H1 (cell line): ENCODE results near the gene ARHGDIG. TPM values are rescaled to one million over a fixed set of nuclear protein-coding genes. Genes with fewer than 3 reads are reported as not detected.

Experiments
- CTCF ChIA-PET: fragments of 300-600 bp; sonication (Branson Sonifier 250); formaldehyde crosslinking; loops from one replicate; lab custom pipeline; 2021; ENCODE audit not compliant: partially characterized antibody; lab: Charles Lee
- POLR2A ChIA-PET: fragments of 300-600 bp; sonication (Branson Sonifier 250); formaldehyde crosslinking; loops from one replicate; lab custom pipeline; 2021; ENCODE audit warnings: inconsistent platforms; ENCODE audit not compliant: partially characterized antibody; lab: Charles Lee
- DNase-seq, 2 experiments: peaks; one replicate each; pipeline versions ENCODE4 v3.0.0 to v3.0.0-alpha.2; 2010 to 2022; ENCODE audit warnings: low spot score in 2 of 2, low read depth in 1 of 2, mixed read lengths in 1 of 2
- FAIRE-seq: peaks from 2 replicates; lab custom pipeline; 2011; peaks lifted over from hg19 to GRCh38; lab: Jason Lieb, UNC
- H2AFZ ChIP-seq: 2 replicates; pipeline ENCODE4 v1.8.1; 2012; ENCODE audit warnings: low read length, inconsistent platforms
- H2AK5ac ChIP-seq: 2 replicates; pipeline ENCODE4 v1.6.1; 2013; ENCODE audit warnings: low read depth, low read length
- H2BK120ac ChIP-seq: replicated peaks from 2 replicates; pipeline ENCODE3; 2013; ENCODE audit warnings: low read depth, low read length, inconsistent platforms
- H2BK12ac ChIP-seq: 2 replicates; pipeline ENCODE4 v1.6.1; 2013; ENCODE audit warnings: low read depth, low read length
- H2BK15ac ChIP-seq: 2 replicates; pipeline ENCODE4 v1.6.1; 2013; ENCODE audit warnings: low read length
- H2BK20ac ChIP-seq: 2 replicates; pipeline ENCODE4 v1.6.1; 2013; ENCODE audit warnings: low read length
- H2BK5ac ChIP-seq: 2 replicates; pipeline ENCODE4 v1.6.1; 2013; ENCODE audit warnings: low read depth, low read length
- H3K14ac ChIP-seq: 2 replicates; pipeline ENCODE4 v1.6.1; 2013; ENCODE audit warnings: inconsistent platforms; ENCODE audit not compliant: insufficient read length
- H3K18ac ChIP-seq: 2 replicates; pipeline ENCODE4 v1.6.1; 2013; ENCODE audit warnings: low read length; ENCODE audit errors: extremely low read depth
- H3K23ac ChIP-seq: 2 replicates; pipeline ENCODE4 v1.6.1; 2013; ENCODE audit warnings: inconsistent platforms; ENCODE audit not compliant: insufficient read length
- H3K23me2 ChIP-seq: 2 replicates; pipeline ENCODE4 v1.6.1; 2013; ENCODE audit warnings: low read depth, low read length
- H3K27ac ChIP-seq: 2 replicates; pipeline ENCODE4 v1.6.1; 2011; ENCODE audit warnings: low read depth, low read length, inconsistent platforms
- H3K27me3 ChIP-seq, 4 experiments: replicated peaks in 1 of 4; 1 replicate in 1 of 4; 2 replicates in 3 of 4; pipeline versions ENCODE4 v1.6.1 to v1.8.1; 2011 to 2013; ENCODE audit warnings: low read length in 3 of 4, mild to moderate bottlenecking in 3 of 4, inconsistent platforms in 2 of 4, mixed read lengths in 2 of 4, moderate library complexity in 1 of 4; ENCODE audit not compliant: control insufficient read depth in 3 of 4, insufficient read depth in 3 of 4; ENCODE audit errors: extremely low read depth in 1 of 4
- H3K36me3 ChIP-seq, 4 experiments: 2 replicates each; pipeline versions ENCODE4 v1.6.1 to v1.8.1; 2011 to 2013; ENCODE audit warnings: mild to moderate bottlenecking in 4 of 4, low read length in 3 of 4, moderate library complexity in 2 of 4, control low read depth in 1 of 4, inconsistent platforms in 1 of 4; ENCODE audit not compliant: insufficient read depth in 4 of 4, control insufficient read depth in 2 of 4
- H3K4ac ChIP-seq: replicated peaks from 2 replicates; pipeline ENCODE3; 2013; ENCODE audit warnings: low read length, low read depth, mixed read lengths, inconsistent platforms; ENCODE audit not compliant: insufficient read length
- H3K4me1 ChIP-seq, 4 experiments: replicated peaks in 1 of 4; 1 replicate in 1 of 4; 2 replicates in 3 of 4; pipeline versions ENCODE4 v1.6.1 to v1.8.1; 2011 to 2013; ENCODE audit warnings: low read length in 3 of 4, inconsistent platforms in 2 of 4, mixed read lengths in 1 of 4; ENCODE audit not compliant: insufficient read depth in 4 of 4, control insufficient read depth in 3 of 4
- H3K4me2 ChIP-seq, 2 experiments: 2 replicates each; pipeline versions ENCODE4 v1.6.1 to v1.8.1; 2011 to 2013; ENCODE audit warnings: low read depth in 2 of 2, low read length in 2 of 2, control low read depth in 1 of 2, inconsistent platforms in 1 of 2, mild to moderate bottlenecking in 1 of 2; ENCODE audit not compliant: insufficient read depth in 1 of 2
- H3K4me3 ChIP-seq, 4 experiments: fragments of 200-600, 300-600 bp in 1 of 4; sonication (generic), shearing (Covaris generic), sonication (Bioruptor Twin) in 1 of 4; 2 replicates each; pipeline versions ENCODE4 v1.5.1 to v1.8.1; 2011 to 2016; ENCODE audit warnings: low read length in 4 of 4, low read depth in 3 of 4, control low read depth in 2 of 4, inconsistent platforms in 2 of 4, mild to moderate bottlenecking in 2 of 4, mixed read lengths in 1 of 4, moderate library complexity in 1 of 4; ENCODE audit not compliant: insufficient read depth in 2 of 4; ENCODE audit errors: extremely low read depth in 1 of 4
- H3K56ac ChIP-seq: replicated peaks from 2 replicates; pipeline ENCODE3; 2013; ENCODE audit warnings: low read depth, mild to moderate bottlenecking, mixed read lengths, low read length, inconsistent platforms; ENCODE audit not compliant: insufficient read length
- H3K79me1 ChIP-seq: 2 replicates; pipeline ENCODE4 v1.6.1; 2013; ENCODE audit warnings: low read depth, low read length, control low read depth
- H3K79me2 ChIP-seq, 2 experiments: 2 replicates each; pipeline versions ENCODE4 v1.6.1 to v1.8.1; 2012 to 2013; ENCODE audit warnings: low read length in 2 of 2, mild to moderate bottlenecking in 2 of 2, inconsistent platforms in 1 of 2; ENCODE audit not compliant: insufficient read depth in 2 of 2, control insufficient read depth in 1 of 2
- H3K9ac ChIP-seq, 4 experiments: replicated peaks in 1 of 4; 1 replicate in 1 of 4; 2 replicates in 3 of 4; pipeline versions ENCODE4 v1.6.1 to v1.8.1; 2011 to 2013; ENCODE audit warnings: low read depth in 3 of 4, low read length in 3 of 4, control low read depth in 2 of 4, mild to moderate bottlenecking in 2 of 4, moderate library complexity in 2 of 4, inconsistent platforms in 1 of 4; ENCODE audit errors: extremely low read depth in 1 of 4
- H3K9me3 ChIP-seq, 2 experiments: 2 replicates each; pipeline versions ENCODE4 v1.6.1 to v1.8.1; 2012 to 2013; ENCODE audit warnings: mild to moderate bottlenecking in 2 of 2, moderate library complexity in 2 of 2, control low read depth in 1 of 2, inconsistent platforms in 1 of 2, low read depth in 1 of 2, low read length in 1 of 2, mixed read lengths in 1 of 2; ENCODE audit not compliant: insufficient read depth in 2 of 2
- H4K20me1 ChIP-seq, 2 experiments: replicated peaks in 1 of 2; 2 replicates each; pipeline versions ENCODE3 to v1.8.1; 2011 to 2013; ENCODE audit warnings: inconsistent platforms in 2 of 2, low read length in 2 of 2, mild to moderate bottlenecking in 1 of 2; ENCODE audit not compliant: insufficient read depth in 2 of 2, control insufficient read depth in 1 of 2
- H4K5ac ChIP-seq: 2 replicates; pipeline ENCODE4 v1.6.1; 2013; ENCODE audit warnings: low read length, low read depth, mixed read lengths, inconsistent platforms; ENCODE audit not compliant: insufficient read length
- H4K8ac ChIP-seq: 2 replicates; pipeline ENCODE4 v1.8.0; 2013; ENCODE audit warnings: mild to moderate bottlenecking, moderate library complexity, low read length, inconsistent platforms; ENCODE audit not compliant: insufficient read depth; ENCODE audit errors: extremely low read depth
- H4K91ac ChIP-seq: replicated peaks from 2 replicates; pipeline ENCODE3; 2013; ENCODE audit warnings: low read length, mixed read lengths, inconsistent platforms; ENCODE audit not compliant: insufficient read length
- CTCF ChIP-seq, 3 experiments: IDR thresholded peaks; 1 replicate in 2 of 3; 2 replicates in 1 of 3; pipeline versions ENCODE4 v1.5.1 to v1.6.1; 2011; ENCODE audit warnings: low read length in 3 of 3, mild to moderate bottlenecking in 3 of 3, inconsistent platforms in 2 of 3, low read depth in 1 of 3, moderate library complexity in 1 of 3; ENCODE audit not compliant: insufficient read depth in 1 of 3; ENCODE audit errors: control extremely low read depth in 1 of 3
- NANOG ChIP-seq: IDR thresholded peaks from 2 replicates; pipeline ENCODE4 v1.6.1; 2011; ENCODE audit warnings: low read length, low read depth, mild to moderate bottlenecking, inconsistent platforms; ENCODE audit not compliant: insufficient read depth, poor library complexity, severe bottlenecking
- RAD21 ChIP-seq, 2 experiments: IDR thresholded peaks in 1 of 2; conservative IDR thresholded peaks in 1 of 2; 2 replicates each; pipeline ENCODE4 v1.6.1; 2011; ENCODE audit warnings: low read depth in 2 of 2, low read length in 2 of 2, improper control_type of control experiment in 1 of 2, inconsistent platforms in 1 of 2, mild to moderate bottlenecking in 1 of 2, moderate library complexity in 1 of 2
- RXRA ChIP-seq: IDR thresholded peaks from 2 replicates; pipeline ENCODE4 v1.6.1; 2011; ENCODE audit warnings: low read depth, mild to moderate bottlenecking, low read length, moderate library complexity; ENCODE audit not compliant: insufficient read depth
- WGBS, 2 experiments: shearing (Covaris generic) in 1 of 2; methylation state at CpG; one replicate each; pipeline versions ENCODE4 v1.1.6 to v1.1.7; 2013 to 2015; ENCODE audit warnings: low lambda C conversion rate in 2 of 2, mixed read lengths in 2 of 2, inconsistent platforms in 1 of 2, low coverage in 1 of 2, missing lambda C conversion rate in 1 of 2; ENCODE audit not compliant: insufficient replicate concordance in 2 of 2, insufficient coverage in 1 of 2, insufficient read length in 1 of 2; ENCODE audit errors: extremely low coverage in 1 of 2, missing lambda C conversion rate in 1 of 2; 5-methylcytosine and 5-hydroxymethylcytosine counted together
- polyA plus RNA-seq, 7 experiments: library from polyadenylated mRNA; depleted of rRNA in 3 of 7; stranded (reverse) in 5 of 7; unstranded in 2 of 7; fragments of >200 nt in 5 of 7; fragments of 200-250 nt in 2 of 7; gene quantifications; 1 replicate in 5 of 7; 2 replicates in 1 of 7; 4 replicates in 1 of 7; pipeline versions ENCODE4 v1.2.1 to v1.2.3, GENCODE V29; 2011 to 2013; ENCODE audit warnings: missing spikeins in 2 of 7, mixed read lengths in 2 of 7
- total RNA-seq: library from RNA; stranded (reverse); fragmentation: NEBNext Ultra II Directional; extraction: Animal tissue kit (Norgen Biotek cat#: 25700); gene quantifications from 2 replicates; pipeline ENCODE4 v1.2.1, GENCODE V29; 2021

Gene ARHGDIG
- total and polyA plus RNA-seq, 2 of the 8 experiments (the other 6 are each of a cell fraction or from before 2014, with no cell fraction given): 1.2 to 2.9 TPM

- POLR2A ChIA-PET: interaction anchor here (0.6 to 1.3 kb wide), 2 partner anchors 24 to 46 kb away, joined by 3 read pairs; no protein-coding TSS in a partner anchor
- Histone ChIP-seq H3K4me2 (no peak overlapping the region), H3K9me3 (no peaks in the 10 kb centered on the region), H3K56ac (no peak overlapping the region), H2BK5ac (no peak overlapping the region), H4K91ac (no peak overlapping the region), H3K18ac (no peak overlapping the region), H3K4me1 (no peaks in the 10 kb centered on the region), H2BK120ac (no peak overlapping the region), H4K8ac (no peak overlapping the region), H2BK12ac (no peak overlapping the region), H3K79me1 (no peaks in the 10 kb centered on the region; the same call in none of the 2 replicates), H2AFZ (no peak overlapping the region), H3K23ac (no peak overlapping the region), H2AK5ac (no peak overlapping the region), H2BK15ac (no peak overlapping the region), H3K4me3 (no peak overlapping the region), H3K27ac (no peak overlapping the region)
- TF ChIP-seq RAD21 (IDR thresholded peaks at IDR 0.05 in 1 of 2, conservative IDR thresholded peaks at IDR 0.05 in 1 of 2; ENCODE audit: low read depth in 2 of 2, low read length in 2 of 2): peak; percentile 28 to 35
- peak in 1 of 3 experiments; percentile 19; a peak in 1 of 4 replicates for TF ChIP-seq CTCF (IDR thresholded peaks at IDR 0.05; ENCODE audit: control extremely low read depth in 1 of 3, insufficient read depth in 1 of 3, low read depth in 1 of 3, low read length in 3 of 3)
- no peak for TF ChIP-seq RXRA
- no peak for TF ChIP-seq NANOG
- TF ChIP-seq, all 59 proteins: peak for 2
- peaks cover 4 to 19% (median 16%) of the 10 kb centered on the region in 4 experiments; a peak in 7 of 8 replicates for H3K36me3 ChIP-seq
- DNase-seq: no peak
- no peak overlapping the region for H3K4ac ChIP-seq
- peaks cover 4 to 20% of the 10 kb centered on the region in 2 experiments for H4K20me1 ChIP-seq
- FAIRE-seq: no peak
- H3K27me3 ChIP-seq: no peaks in the 10 kb centered on the region
- H3K23me2 ChIP-seq: 0 out of 2 replicates have a peak, but pooled peaks cover 2% of the 10 kb centered on the region
- no peak overlapping the region for H2BK20ac ChIP-seq
- CTCF ChIA-PET: interaction anchor here (0.6 to 6.0 kb wide), 13 partner anchors 10 to 213 kb away, joined by 3 to 46 read pairs (median 4); no protein-coding TSS in a partner anchor
- no peak overlapping the region for H3K9ac ChIP-seq
- WGBS, 2 experiments: 83% methylated on average over 7 of the region's 7 CpGs; no CpG with 5 or more reads in 1 of the 2 experiments
- no peaks in the 10 kb centered on the region; a peak in 1 of 4 replicates for H3K79me2 ChIP-seq
- H3K14ac ChIP-seq: no peak overlapping the region
- H4K5ac ChIP-seq: no peak overlapping the region
These were observed 29.1 kb downstream of the ARHGDIG start for GRCh38 chr16:309476-309875.
